Transverse colon (tissue), 4 donors: ENCODE data around the gene PLXNC1. TPM values are rescaled to one million over a fixed set of nuclear protein-coding genes. Genes with fewer than 3 reads are reported as not detected.

Experiments used
- DNase-seq: peaks from one replicate; pipeline ENCODE4 v3.0.0-alpha.2; 2019
- H3K27ac ChIP-seq, 4 donors: fragments of 200-600 bp; sonication (generic); 2 replicates each; pipeline ENCODE4 v1.5.1; 2016 to 2018; ENCODE audit warnings: inconsistent platforms in 4 of 4
- H3K27me3 ChIP-seq: fragments of 200-600 bp; sonication (generic); 2 replicates; pipeline ENCODE4 v1.5.1; 2017; ENCODE audit warnings: inconsistent platforms
- H3K36me3 ChIP-seq, 4 donors: fragments of 200-600 bp; sonication (generic); 2 replicates each; pipeline ENCODE4 v1.5.1; 2017 to 2019; ENCODE audit warnings: inconsistent platforms in 4 of 4
- H3K4me1 ChIP-seq, 4 donors: fragments of 200-600 bp; sonication (generic); 2 replicates each; pipeline ENCODE4 v1.5.1; 2017 to 2020; ENCODE audit warnings: inconsistent platforms in 4 of 4
- H3K4me3 ChIP-seq, 4 donors: fragments of 200-600 bp; sonication (generic); 1 replicate in 1 of 4; 2 replicates in 3 of 4; pipeline versions ENCODE4 v1.5.1 to v1.6.1; 2017 to 2019; ENCODE audit warnings: inconsistent platforms in 4 of 4
- H3K9me3 ChIP-seq, 2 donors: fragments of 200-600 bp; sonication (generic); 2 replicates each; pipeline ENCODE4 v1.5.1; 2017 to 2019; ENCODE audit warnings: inconsistent platforms in 2 of 2
- CTCF ChIP-seq, 5 experiments: fragments of 200-600 bp in 3 of 5; fragments of 450-650 bp in 2 of 5; sonication (generic) in 3 of 5; IDR thresholded peaks; 1 replicate in 2 of 5; 2 replicates in 3 of 5; pipeline ENCODE4 v1.5.1; 2016 to 2017; ENCODE audit warnings: antibody characterized with exemption in 5 of 5, inconsistent platforms in 3 of 5, mild to moderate bottlenecking in 2 of 5, moderate library complexity in 1 of 5
- EP300 ChIP-seq: sonication (generic); formaldehyde crosslinking; IDR thresholded peaks from one replicate; pipeline ENCODE4 v1.6.1; 2017; ENCODE audit warnings: antibody characterized with exemption, low read depth
- POLR2A ChIP-seq: fragments of 450-650 bp; IDR thresholded peaks from one replicate; pipeline ENCODE4 v1.6.1; 2016; ENCODE audit warnings: antibody characterized with exemption, mild to moderate bottlenecking, moderate library complexity
- POLR2AphosphoS5 ChIP-seq, 3 donors: sonication (generic); formaldehyde crosslinking; IDR thresholded peaks; one replicate each; pipeline ENCODE4 v1.6.1; 2016; ENCODE audit warnings: antibody characterized with exemption in 3 of 3
- WGBS, 2 donors: methylation state at CpG; one replicate each; pipeline ENCODE4 v1.1.5; 2018; ENCODE audit warnings: low coverage in 1 of 2; 5-methylcytosine and 5-hydroxymethylcytosine counted together
- in situ Hi-C, 4 donors: fragments of 200-750 bp; cut with MboI; loops; one replicate each; pipeline versions ENCODE4 v1.15.0 to v1.15.1; 2017; ENCODE audit warnings: low sequenced_read_pairs in 3 of 4, low pct_ligation_motif_present in 1 of 4, low pct_unique_long_range_greater_than_20kb in 1 of 4
- intact Hi-C: fragments of 100-400 bp; cut with DNase I; formaldehyde crosslinking; loops from one replicate; pipeline ENCODE4 v1.15.1; 2023; ENCODE audit warnings: low total_unique reads
- total RNA-seq, 4 donors: library from RNA; depleted of rRNA; stranded (reverse); fragments of >200 nt; gene quantifications; one replicate each; pipeline ENCODE4 v1.1.0, GENCODE V29; 2016

The PLXNC1 gene
- total RNA-seq, 4 donors from 2014 or later, result 3.3 to 12.7 (median 6.8) TPM

- DNase-seq, result no peak
- in situ Hi-C loops (no loop called here), intact Hi-C loops (no loop called here)
- Histone ChIP-seq H3K36me3 (no peaks in the 10 kb centered on the region), H3K27ac (peak overlapping the region in 3 of 4 donors; percentile 23 to 37 (median 29)), H3K9me3 (no peaks in the 10 kb centered on the region), H3K27me3 (no peaks in the 10 kb centered on the region), H3K4me1 (peaks cover 0 to 21% (median 4%) of the 10 kb centered on the region in 4 donors), H3K4me3 (no peak overlapping the region)
- 64 to 66% methylated on average over 3 of the region's 3 CpGs for WGBS, 2 donors
- TF ChIP-seq POLR2A, result no peak
- no peak for TF ChIP-seq EP300
- no peak for TF ChIP-seq POLR2AphosphoS5 (IDR thresholded peaks at IDR 0.05)
- no peak for TF ChIP-seq CTCF (IDR thresholded peaks at IDR 0.05)
Measured at GRCh38 chr12:94267537-94267872, 119.1 kb downstream of the PLXNC1 start.

GRCh38 chr12:94267921-94268471 lies 119.6 kb downstream of the PLXNC1 start:
- Histone ChIP-seq H3K27ac (peak overlapping the region in 3 of 4 donors; percentile 23 to 37 (median 29)), H3K36me3 (no peaks in the 10 kb centered on the region)

GRCh38 chr12:94269316-94269999 lies 121.1 kb downstream of the PLXNC1 start:
- H3K27me3 ChIP-seq, result no peaks in the 10 kb centered on the region
- no peak overlapping the region for H3K27ac ChIP-seq
- H3K9me3 ChIP-seq, result no peaks in the 10 kb centered on the region
- 81 to 85% methylated on average over 4 of the region's 4 CpGs for WGBS, 2 donors
- no peaks in the 10 kb centered on the region for H3K36me3 ChIP-seq
- H3K4me1 ChIP-seq, result peaks cover 0 to 4% (median 0%) of the 10 kb centered on the region in 4 donors
- no peak overlapping the region for H3K4me3 ChIP-seq
- in situ Hi-C loops (no loop called here), intact Hi-C loops (no loop called here)
- DNase-seq, result no peak
- no peak for TF ChIP-seq POLR2AphosphoS5 (IDR thresholded peaks at IDR 0.05)
- no peak for TF ChIP-seq EP300
- no peak for TF ChIP-seq CTCF (IDR thresholded peaks at IDR 0.05)
- no peak for TF ChIP-seq POLR2A

More at GRCh38 chr12:94267921-94268471, 119.6 kb downstream of the PLXNC1 start:
- in situ Hi-C loops (no loop called here), intact Hi-C loops (no loop called here)
- TF ChIP-seq POLR2A, result no peak
- Histone ChIP-seq H3K9me3 (no peaks in the 10 kb centered on the region), H3K4me3 (no peak overlapping the region), H3K27me3 (no peaks in the 10 kb centered on the region), H3K4me1 (peaks cover 0 to 17% (median 2%) of the 10 kb centered on the region in 4 donors)
- WGBS, 2 donors, result 81 to 84% methylated on average over 2 to 5 of the region's 5 CpGs
- DNase-seq, result no peak

- Histone ChIP-seq H3K9me3 (no peaks in the 10 kb centered on the region), H3K36me3 (no peaks in the 10 kb centered on the region), H3K27me3 (no peaks in the 10 kb centered on the region), H3K4me3 (no peak overlapping the region), H3K27ac (no peak overlapping the region), H3K4me1 (peaks cover 0 to 4% (median 0%) of the 10 kb centered on the region in 4 donors)
- DNase-seq, result no peak
- 71 to 79% methylated on average over 1 to 6 of the region's 6 CpGs for WGBS, 2 donors
- intact Hi-C loops, result no loop called here
- in situ Hi-C loops, result no loop called here
- TF ChIP-seq POLR2A, result no peak
- no peak for TF ChIP-seq CTCF (IDR thresholded peaks at IDR 0.05)
- TF ChIP-seq EP300, result no peak
- no peak for TF ChIP-seq POLR2AphosphoS5 (IDR thresholded peaks at IDR 0.05)
Measured at GRCh38 chr12:94271351-94271750, 123.0 kb downstream of the PLXNC1 start.
